A204.1 (cell line): ENCODE measurements around the gene CTBP2.

Experiments
- FAIRE-seq: peaks from 2 replicates; lab custom pipeline; 2012; peaks lifted over from hg19 to GRCh38; lab: Jason Lieb, UNC

Gene CTBP2

GRCh38 chr10:125144693-125145623 is 15.4 kb downstream of the CTBP2 start:
- FAIRE-seq, result no peak

- no peak for FAIRE-seq
Measured at GRCh38 chr10:125144206-125144605, 16.2 kb downstream of the CTBP2 start.

- FAIRE-seq, result no peak
Measured at GRCh38 chr10:125142946-125143345, 17.4 kb downstream of the CTBP2 start.

- no peak for FAIRE-seq
Measured at GRCh38 chr10:125141860-125142484, 18.4 kb downstream of the CTBP2 start.

- FAIRE-seq, result no peak
Measured at GRCh38 chr10:125141150-125141859, 19.1 kb downstream of the CTBP2 start.

- no peak for FAIRE-seq
Measured at GRCh38 chr10:125140151-125140550, 20.2 kb downstream of the CTBP2 start.

- no peak for FAIRE-seq
Measured at GRCh38 chr10:125137601-125138438, 22.5 kb downstream of the CTBP2 start.

- no peak for FAIRE-seq
Measured at GRCh38 chr10:125136087-125136486, 24.3 kb downstream of the CTBP2 start.

- FAIRE-seq, result no peak
Measured at GRCh38 chr10:125135771-125136035, 24.7 kb downstream of the CTBP2 start.

GRCh38 chr10:125134916-125135770 is 25.2 kb downstream of the CTBP2 start:
- FAIRE-seq, result no peak

- no peak for FAIRE-seq
Measured at GRCh38 chr10:125134483-125134848, 25.9 kb downstream of the CTBP2 start.

GRCh38 chr10:125133696-125134482 is 26.5 kb downstream of the CTBP2 start:
- FAIRE-seq, result no peak

GRCh38 chr10:125132344-125132743 is 28.0 kb downstream of the CTBP2 start:
- no peak for FAIRE-seq

- no peak for FAIRE-seq
Measured at GRCh38 chr10:125130916-125131315, 29.4 kb downstream of the CTBP2 start.

GRCh38 chr10:125130260-125130659 is 30.1 kb downstream of the CTBP2 start:
- no peak for FAIRE-seq

- FAIRE-seq, result no peak
Measured at GRCh38 chr10:125129076-125129458, 31.3 kb downstream of the CTBP2 start.

- FAIRE-seq, result no peak
Measured at GRCh38 chr10:125128397-125129075, 31.8 kb downstream of the CTBP2 start.

GRCh38 chr10:125127986-125128385 is 32.4 kb downstream of the CTBP2 start:
- FAIRE-seq, result no peak

GRCh38 chr10:125127110-125127509 is 33.3 kb downstream of the CTBP2 start:
- FAIRE-seq, result no peak
